Measurements from ENCODE around the gene WFS1. TPM values are rescaled to one million over a fixed set of nuclear protein-coding genes. Genes with fewer than 3 reads are reported as not detected.

Gene WFS1
- total RNA-seq, 6 experiments from 2014 or later: 11.3 to 19.7 (median 15.9) TPM

- WGBS (ENCODE audit: insufficient coverage, low coverage, low lambda C conversion rate, missing lambda C conversion rate): 83% methylated on average over 6 of the region's 20 CpGs
- no peak for DNase-seq
- Histone ChIP-seq H3K27ac (no peak overlapping the region), H3K27me3 (no peaks in the 10 kb centered on the region), H3K4me1 (peaks cover 0 to 11% (median 2%) of the 10 kb centered on the region in 4 donors), H3K4me3 (no peak overlapping the region), H3K36me3 (no peaks in the 10 kb centered on the region), H3K9me3 (no peaks in the 10 kb centered on the region)
- ATAC-seq: no peak
- TF ChIP-seq POLR2A (IDR thresholded peaks at IDR 0.05): no peak
- intact Hi-C loops (cut with DNase I): no loop called here
These were observed 12.0 kb downstream of the WFS1 start for GRCh38 chr4:6281436-6282313.

GRCh38 chr4:6282314-6282771 lies 12.7 kb downstream of the WFS1 start:
- Histone ChIP-seq H3K4me1 (peaks cover 0 to 11% (median 2%) of the 10 kb centered on the region in 4 donors), H3K9me3 (no peaks in the 10 kb centered on the region), H3K4me3 (no peak overlapping the region), H3K27me3 (no peaks in the 10 kb centered on the region), H3K27ac (no peak overlapping the region), H3K36me3 (no peaks in the 10 kb centered on the region)
- TF ChIP-seq POLR2A (IDR thresholded peaks at IDR 0.05) (no peak), CTCF (IDR thresholded peaks at IDR 0.05) (no peak)
- no peak for ATAC-seq
- 77% methylated on average over 3 of the region's 6 CpGs for WGBS (ENCODE audit: insufficient coverage, low coverage, low lambda C conversion rate, missing lambda C conversion rate)
- no peak for DNase-seq
- intact Hi-C loops (cut with DNase I): no loop called here

GRCh38 chr4:6283282-6283681 lies 13.6 kb downstream of the WFS1 start:
- no CpG with 5 or more reads among the region's 4 CpGs for WGBS (ENCODE audit: insufficient coverage, low coverage, low lambda C conversion rate, missing lambda C conversion rate)
- DNase-seq: no peak
- peaks cover 0 to 9% (median 1%) of the 10 kb centered on the region in 4 donors for H3K4me1 ChIP-seq
- H3K27me3 ChIP-seq: no peaks in the 10 kb centered on the region
- TF ChIP-seq POLR2A (IDR thresholded peaks at IDR 0.05): no peak
- no peak for TF ChIP-seq CTCF (IDR thresholded peaks at IDR 0.05)
- no peak overlapping the region for H3K27ac ChIP-seq
- H3K4me3 ChIP-seq: no peak overlapping the region
- intact Hi-C loops (cut with DNase I): no loop called here
- ATAC-seq: no peak
- no peaks in the 10 kb centered on the region for H3K9me3 ChIP-seq
- no peaks in the 10 kb centered on the region for H3K36me3 ChIP-seq

- H3K36me3 ChIP-seq: no peaks in the 10 kb centered on the region
- WGBS (ENCODE audit: insufficient coverage, low coverage, low lambda C conversion rate, missing lambda C conversion rate): 87% methylated on average over 5 of the region's 16 CpGs
- no peak for TF ChIP-seq CTCF (IDR thresholded peaks at IDR 0.05)
- TF ChIP-seq POLR2A (IDR thresholded peaks at IDR 0.05): no peak
- H3K9me3 ChIP-seq: no peaks in the 10 kb centered on the region
- H3K4me1 ChIP-seq: no peaks in the 10 kb centered on the region
- H3K27me3 ChIP-seq: no peaks in the 10 kb centered on the region
- no peak overlapping the region for H3K4me3 ChIP-seq
- intact Hi-C loops (cut with DNase I): no loop called here
- H3K27ac ChIP-seq: no peak overlapping the region
- ATAC-seq (peak in 1 of 4 donors; percentile 24), DNase-seq (no peak)
These were observed 17.6 kb downstream of the WFS1 start for GRCh38 chr4:6287017-6287788.

GRCh38 chr4:6288342-6288741 lies 18.7 kb downstream of the WFS1 start:
- Histone ChIP-seq H3K4me1 (no peaks in the 10 kb centered on the region), H3K9me3 (no peaks in the 10 kb centered on the region), H3K36me3 (no peaks in the 10 kb centered on the region), H3K4me3 (no peak overlapping the region), H3K27me3 (no peaks in the 10 kb centered on the region), H3K27ac (no peak overlapping the region)
- intact Hi-C loops (cut with DNase I): no loop called here
- no peak for ATAC-seq
- DNase-seq: no peak
- 94% methylated on average over 5 of the region's 5 CpGs for WGBS (ENCODE audit: insufficient coverage, low coverage, low lambda C conversion rate, missing lambda C conversion rate)
- TF ChIP-seq CTCF (IDR thresholded peaks at IDR 0.05) (no peak), POLR2A (IDR thresholded peaks at IDR 0.05) (no peak)

Data from right lobe of liver (tissue), 6 donors.